HG03108 (cell line): ENCODE results near the gene SHF.

Experiments used
- ATAC-seq: cut with Tn5 transposase; IDR thresholded peaks from one replicate; pipeline ENCODE4 v1.9.1; 2021; ENCODE audit warnings: moderate library complexity; ENCODE audit not compliant: unreplicated experiment

Gene SHF

GRCh38 chr15:45130291-45131000 is 57.3 kb downstream of the SHF start:
- no peak for ATAC-seq

GRCh38 chr15:45129651-45130129 is 58.1 kb downstream of the SHF start, which contains the start of the genes DUOX1 and DUOXA1:
TSS of gene DUOX1 (plus strand) at chr15:45129994. CDS start at chr15:45131967, 1,973 bp downstream.
TSS of gene DUOXA1 (minus strand) at chr15:45129879. CDS start at chr15:45123014, 6,865 bp downstream.
- ATAC-seq, result no peak

GRCh38 chr15:45128971-45129639 is 58.7 kb downstream of the SHF start:
- ATAC-seq, result no peak

GRCh38 chr15:45126535-45127158 is 61.1 kb downstream of the SHF start:
- no peak for ATAC-seq

DNA sequence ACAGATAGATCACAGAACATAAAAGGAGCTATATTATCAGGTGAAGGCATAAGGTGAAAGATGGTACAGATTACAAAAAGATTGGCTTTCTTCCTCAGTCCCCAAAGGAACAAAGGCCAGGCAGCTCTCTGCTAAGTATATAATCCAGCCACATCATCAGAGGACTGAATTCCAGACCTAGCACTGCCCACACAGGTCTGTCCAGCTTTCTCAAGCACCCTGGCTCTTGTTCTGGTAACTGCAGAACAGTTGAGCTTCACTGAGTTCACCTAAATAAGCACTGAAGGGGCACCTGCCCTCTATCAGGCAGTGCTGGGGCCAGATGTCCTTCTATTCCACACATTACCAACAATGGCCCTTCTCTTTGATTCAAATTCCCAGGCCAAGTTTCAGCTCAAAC is 64.4 kb downstream of the SHF start:
- no peak for ATAC-seq

DNA sequence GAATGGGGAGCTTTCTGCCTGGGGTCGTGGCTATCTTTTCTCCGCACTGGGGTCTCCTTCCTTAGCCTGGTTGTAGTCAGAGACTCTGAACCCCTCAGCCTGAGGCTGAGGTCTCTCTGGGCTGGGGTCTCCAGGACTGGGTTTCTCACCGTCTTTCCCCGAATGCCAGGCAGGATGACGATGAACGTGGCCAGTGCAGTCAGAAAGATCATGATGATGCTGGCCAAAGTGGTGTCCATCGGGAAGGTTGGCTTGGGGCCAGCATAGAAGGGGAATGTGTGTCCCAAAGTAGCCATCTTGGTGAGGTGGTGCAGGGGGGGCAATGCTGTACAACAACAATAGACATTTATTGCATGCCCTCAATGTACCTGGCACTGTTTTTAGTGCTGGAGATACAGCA is 65.0 kb downstream of the SHF start:
- ATAC-seq, result no peak

GRCh38 chr15:45121706-45122417 is 65.9 kb downstream of the SHF start:
- no peak for ATAC-seq

GRCh38 chr15:45121020-45121419 is 66.7 kb downstream of the SHF start:
- no peak for ATAC-seq

DNA sequence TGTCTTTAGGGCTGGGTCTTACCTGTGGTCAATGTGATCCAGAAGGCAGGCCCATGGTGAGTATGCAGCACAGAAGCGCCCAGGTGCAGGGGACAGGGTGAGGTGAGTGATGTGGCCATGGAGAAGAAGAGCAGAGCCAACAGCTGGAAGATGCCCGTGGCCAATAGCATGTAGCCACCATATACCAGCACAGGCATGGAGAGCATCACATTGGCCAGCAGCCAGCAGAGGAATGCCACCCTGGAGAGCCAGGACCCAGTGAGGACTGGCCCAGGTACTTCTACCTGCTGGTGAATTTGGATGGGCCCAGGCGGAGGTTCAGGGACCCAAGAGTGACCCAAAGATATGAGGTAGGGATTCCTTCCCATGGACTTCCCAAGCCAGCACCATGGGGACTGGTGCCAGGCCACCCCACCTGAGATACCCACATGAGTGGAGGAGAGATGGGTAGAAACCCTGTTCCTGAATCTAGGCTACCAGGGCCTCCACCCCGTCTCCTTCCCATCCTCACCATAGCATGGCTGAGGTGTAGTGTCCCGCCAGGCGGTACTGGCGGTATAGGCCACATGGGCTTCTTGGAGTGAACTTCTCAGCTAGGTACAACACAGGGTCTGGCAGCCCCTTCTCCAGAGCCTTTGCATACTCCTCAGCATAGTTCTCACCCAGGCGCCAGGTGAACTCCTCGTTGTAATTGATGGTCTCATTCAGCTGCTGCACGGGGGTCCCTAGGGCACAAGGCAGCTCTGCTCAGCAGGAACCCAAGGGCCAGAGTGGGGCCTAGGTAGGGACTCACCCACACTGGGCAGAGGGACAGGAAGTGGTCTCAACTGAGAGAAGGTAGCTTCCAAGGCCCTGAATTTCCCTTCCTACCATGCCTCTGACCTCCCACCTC is 67.4 kb downstream of the SHF start:
- no peak for ATAC-seq

- ATAC-seq, result no peak
These were observed 68.8 kb downstream of the SHF start for GRCh38 chr15:45118996-45119395.

DNA sequence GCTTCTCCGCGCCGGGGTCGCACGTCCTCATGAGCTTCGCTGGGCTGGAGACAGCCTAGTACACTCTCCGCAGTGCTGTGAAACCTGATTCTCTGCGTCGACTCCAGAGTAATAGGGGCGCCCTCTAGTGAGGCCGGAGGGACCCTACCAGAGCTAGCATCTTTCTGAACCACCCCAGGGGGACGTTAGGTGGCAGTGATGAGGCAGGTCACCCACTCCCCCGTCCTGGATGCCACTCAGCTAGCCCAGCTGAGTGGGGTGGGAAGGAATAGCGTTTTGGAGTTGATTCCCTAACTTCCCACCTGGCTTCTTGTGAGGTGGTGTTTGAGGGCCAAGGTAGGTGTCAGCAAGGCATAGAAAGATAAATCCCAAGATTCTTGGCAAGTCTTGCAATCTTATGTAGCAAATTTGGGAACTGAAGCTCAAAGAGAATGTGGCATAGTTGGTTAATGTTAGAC is 69.6 kb downstream of the SHF start:
- ATAC-seq, result peak; percentile 94

GRCh38 chr15:45117308-45118130 is 70.2 kb downstream of the SHF start:
- no peak for ATAC-seq
